Right lobe of liver (tissue), 6 donors: ENCODE results near the gene GUCY2D. TPM values are rescaled to one million over a fixed set of nuclear protein-coding genes. Genes with fewer than 3 reads are reported as not detected.

ENCODE experiments used
- ATAC-seq, 4 donors: fragments of 200-7000 bp; cut with Tn5 transposase; one replicate each; pipeline ENCODE4 v1.9.1; 2020; ENCODE audit warnings: mild to moderate bottlenecking in 4 of 4, moderate library complexity in 4 of 4
- DNase-seq, 3 donors: peaks; one replicate each; pipeline ENCODE4 v3.0.0-alpha.2; 2020
- H3K27ac ChIP-seq, 3 donors: fragments of 200-600 bp; one replicate each; pipeline ENCODE4 v1.8.0; 2022
- H3K27me3 ChIP-seq, 2 donors: fragments of 200-600 bp; one replicate each; pipeline ENCODE4 v1.8.0; 2022
- H3K36me3 ChIP-seq, 4 donors: fragments of 200-600 bp; sonication (generic) in 1 of 4; one replicate each; pipeline versions ENCODE4 v1.5.1 to v1.8.0; 2017 to 2022; ENCODE audit warnings: control low read depth in 1 of 4
- H3K4me1 ChIP-seq, 4 donors: fragments of 200-600 bp; sonication (generic) in 1 of 4; one replicate each; pipeline versions ENCODE4 v1.5.1 to v1.8.0; 2017 to 2022; ENCODE audit warnings: control low read depth in 1 of 4
- H3K4me3 ChIP-seq, 3 donors: fragments of 200-600 bp; one replicate each; pipeline ENCODE4 v1.8.0; 2022
- H3K9me3 ChIP-seq, 4 donors: fragments of 200-600 bp; sonication (generic) in 1 of 4; one replicate each; pipeline versions ENCODE4 v1.5.1 to v1.8.0; 2017 to 2022; ENCODE audit warnings: control low read depth in 1 of 4
- POLR2A ChIP-seq: fragments of 450-650 bp; IDR thresholded peaks from one replicate; pipeline ENCODE4 v1.6.1; 2017; ENCODE audit warnings: antibody characterized with exemption, mild to moderate bottlenecking
- WGBS: methylation state at CpG from one replicate; pipeline ENCODE4 v1.1.6; 2018; ENCODE audit warnings: low coverage, low lambda C conversion rate; ENCODE audit not compliant: insufficient coverage; ENCODE audit errors: missing lambda C conversion rate; 5-methylcytosine and 5-hydroxymethylcytosine counted together
- intact Hi-C, 2 donors: fragments of 100-400 bp; cut with DNase I; formaldehyde crosslinking; loops; one replicate each; pipeline versions ENCODE4 v1.11.2 to v1.14.1; 2022
- total RNA-seq, 6 experiments: library from RNA; depleted of rRNA in 2 of 6; stranded (reverse); fragments of >200 nt in 2 of 6; fragmentation: NEBNext Ultra II Directional in 3 of 6; extraction: Animal tissue kit (Norgen Biotek cat#: 25700) in 3 of 6; gene quantifications; one replicate each; pipeline versions ENCODE4 v1.1.0 to v1.2.4, GENCODE V29; 2016 to 2023
- TF ChIP-seq, protein P1 (sequence below), 4 donors: fragments of 200-600 bp in 3 of 4; fragments of 450-650 bp in 1 of 4; IDR thresholded peaks; one replicate each; pipeline versions ENCODE4 v1.5.1 to v1.8.0; 2016 to 2022; ENCODE audit warnings: antibody characterized with exemption in 4 of 4, mild to moderate bottlenecking in 2 of 4
- donor health status: DM: no; HTN: yes; CAD: no.
- donor health status: DM: no; HTN: no; CAD: no.
- donor health status: DM: no; HTN: no; CAD: no.
- donor health status: DM: no; HTN: yes; CAD: no.
- donor health status: DM: no; HTN: yes; CAD: no.

Gene GUCY2D
- total RNA-seq, 6 experiments from 2014 or later, result 0.33 TPM; not detected in 5

- ATAC-seq (no peak), DNase-seq (peak in 1 of 3 donors; percentile 14)
- H3K27me3 ChIP-seq, result no peaks in the 10 kb centered on the region
- no peaks in the 10 kb centered on the region for H3K36me3 ChIP-seq
- intact Hi-C loops, result loop anchor here in 1 of 2 donors (5.0 kb wide), 1 partner anchor 75 kb away; no protein-coding TSS in a partner anchor
- H3K4me3 ChIP-seq, result no peak overlapping the region
- TF ChIP-seq, protein P1, sequence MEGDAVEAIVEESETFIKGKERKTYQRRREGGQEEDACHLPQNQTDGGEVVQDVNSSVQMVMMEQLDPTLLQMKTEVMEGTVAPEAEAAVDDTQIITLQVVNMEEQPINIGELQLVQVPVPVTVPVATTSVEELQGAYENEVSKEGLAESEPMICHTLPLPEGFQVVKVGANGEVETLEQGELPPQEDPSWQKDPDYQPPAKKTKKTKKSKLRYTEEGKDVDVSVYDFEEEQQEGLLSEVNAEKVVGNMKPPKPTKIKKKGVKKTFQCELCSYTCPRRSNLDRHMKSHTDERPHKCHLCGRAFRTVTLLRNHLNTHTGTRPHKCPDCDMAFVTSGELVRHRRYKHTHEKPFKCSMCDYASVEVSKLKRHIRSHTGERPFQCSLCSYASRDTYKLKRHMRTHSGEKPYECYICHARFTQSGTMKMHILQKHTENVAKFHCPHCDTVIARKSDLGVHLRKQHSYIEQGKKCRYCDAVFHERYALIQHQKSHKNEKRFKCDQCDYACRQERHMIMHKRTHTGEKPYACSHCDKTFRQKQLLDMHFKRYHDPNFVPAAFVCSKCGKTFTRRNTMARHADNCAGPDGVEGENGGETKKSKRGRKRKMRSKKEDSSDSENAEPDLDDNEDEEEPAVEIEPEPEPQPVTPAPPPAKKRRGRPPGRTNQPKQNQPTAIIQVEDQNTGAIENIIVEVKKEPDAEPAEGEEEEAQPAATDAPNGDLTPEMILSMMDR (IDR thresholded peaks at IDR 0.05), result no peak
- TF ChIP-seq POLR2A, result no peak
- 52% methylated on average over 7 of the region's 7 CpGs for WGBS
- no peaks in the 10 kb centered on the region for H3K4me1 ChIP-seq
- H3K27ac ChIP-seq, result no peak overlapping the region
- H3K9me3 ChIP-seq, result no peaks in the 10 kb centered on the region
These were observed 20.2 kb upstream of the GUCY2D start for GRCh38 chr17:7982173-7982572.

DNA sequence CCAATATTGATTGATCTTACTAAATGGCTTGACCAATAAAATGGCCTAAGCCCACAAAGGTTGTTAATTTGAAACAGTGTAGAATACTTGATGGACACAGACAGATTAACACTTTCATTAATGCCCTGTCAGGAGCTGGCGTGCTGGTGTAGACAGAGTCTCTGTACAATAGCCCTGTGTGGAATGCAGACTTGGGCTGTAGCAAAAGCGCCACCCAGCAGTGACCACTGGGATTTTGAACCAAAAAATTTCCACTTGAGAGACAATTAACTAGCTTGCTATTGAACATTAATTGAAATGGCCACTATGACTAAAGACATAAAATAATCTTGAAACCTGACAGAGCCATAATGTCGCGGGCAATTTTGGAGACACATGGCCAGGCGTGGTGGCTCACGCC, 19.7 kb upstream of the GUCY2D start:
- H3K4me3 ChIP-seq, result no peak overlapping the region
- H3K9me3 ChIP-seq, result no peaks in the 10 kb centered on the region
- no peaks in the 10 kb centered on the region for H3K27me3 ChIP-seq
- peak in 1 of 3 donors; percentile 3 for DNase-seq
- no peaks in the 10 kb centered on the region for H3K36me3 ChIP-seq
- intact Hi-C loops, result loop anchor here in 1 of 2 donors (5.0 kb wide), 1 partner anchor 75 kb away; no protein-coding TSS in a partner anchor
- 89% methylated on average over 6 of the region's 6 CpGs for WGBS
- no peaks in the 10 kb centered on the region for H3K4me1 ChIP-seq
- TF ChIP-seq, protein P1 (IDR thresholded peaks at IDR 0.05), result no peak
- no peak for TF ChIP-seq POLR2A
- no peak for ATAC-seq
- no peak overlapping the region for H3K27ac ChIP-seq

DNA sequence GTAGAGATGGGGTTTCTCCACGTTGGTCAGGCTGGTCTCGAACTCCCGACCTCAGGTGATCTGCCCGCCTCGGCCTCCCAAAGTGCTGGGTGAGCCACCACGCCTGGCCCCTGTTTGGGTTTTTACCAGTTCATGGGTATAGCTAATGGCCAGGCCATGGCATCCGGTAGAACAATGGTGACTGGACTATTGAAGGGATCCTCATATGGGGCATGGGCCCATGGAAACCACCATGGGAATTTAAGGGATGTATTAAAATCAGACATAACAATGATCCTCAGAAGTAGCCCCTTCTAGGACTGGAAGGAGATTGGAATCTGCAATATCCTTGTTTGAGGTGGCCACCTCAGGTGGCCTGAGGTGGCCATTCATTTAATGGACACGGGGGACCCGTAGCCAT, 17.5 kb upstream of the GUCY2D start:
- peaks cover 0 to 3% (median 0%) of the 10 kb centered on the region in 4 donors for H3K4me1 ChIP-seq
- TF ChIP-seq POLR2A, result no peak
- TF ChIP-seq, protein P1 (IDR thresholded peaks at IDR 0.05), result no peak
- intact Hi-C loops, result loop anchor here (5.0 kb wide), 2 partner anchors 73 to 78 kb away; no protein-coding TSS in a partner anchor

GRCh38 chr17:7987112-7987893, 15.1 kb upstream of the GUCY2D start:
- DNase-seq (peak in 1 of 3 donors; percentile 42), ATAC-seq (no peak)
- intact Hi-C loops, result loop anchor here in 1 of 2 donors (5.0 kb wide), 1 partner anchor 75 kb away; no protein-coding TSS in a partner anchor
- H3K9me3 ChIP-seq, result no peaks in the 10 kb centered on the region
- WGBS, result 58% methylated on average over 11 of the region's 12 CpGs
- no peaks in the 10 kb centered on the region for H3K27me3 ChIP-seq
- H3K4me3 ChIP-seq, result no peak overlapping the region
- H3K4me1 ChIP-seq, result peaks cover 0 to 5% (median 0%) of the 10 kb centered on the region in 4 donors
- no peaks in the 10 kb centered on the region for H3K36me3 ChIP-seq
- no peak overlapping the region for H3K27ac ChIP-seq
- TF ChIP-seq POLR2A, result no peak
- TF ChIP-seq, protein P1 (IDR thresholded peaks at IDR 0.05), result no peak

More for the DNA sequence above, 17.5 kb upstream of the GUCY2D start:
- Histone ChIP-seq H3K9me3 (no peaks in the 10 kb centered on the region), H3K27ac (no peak overlapping the region), H3K36me3 (no peaks in the 10 kb centered on the region), H3K4me3 (no peak overlapping the region), H3K27me3 (no peaks in the 10 kb centered on the region)
- no peak for ATAC-seq
- peak in 1 of 3 donors; percentile 14 for DNase-seq
- 70% methylated on average over 9 of the region's 9 CpGs for WGBS
